K562 (cell line): ENCODE data around the gene EPB41L3. TPM values are rescaled to one million over a fixed set of nuclear protein-coding genes. Genes with fewer than 3 reads are reported as not detected.

Experiments used
- ATAC-seq: fragments of 200-7000 bp; cut with Tn5 transposase; 3 replicates; pipeline ENCODE4 v1.9.1; 2020; ENCODE audit warnings: moderate library complexity
- BruUV-seq: library from RNA; stranded (reverse); fragments of 400-500 nt; replicated peaks from 2 replicates; lab custom pipeline; 2021; lab: Mats Ljungman, UMichigan
- CTCF ChIA-PET: fragments of 300-600 bp; formaldehyde crosslinking; extraction: SDS; loops from one replicate; lab custom pipeline; 2021; ENCODE audit warnings: low intra/inter-chr PET ratio; lab: Yijun Ruan, JAX
- POLR2A ChIA-PET: fragments of 300-600, 350-650 bp; sonication (Branson Sonifier 250); formaldehyde crosslinking; extraction: SDS; loops from one replicate; lab custom pipeline; 2021; ENCODE audit warnings: antibody characterized with exemption, inconsistent platforms; lab: Yijun Ruan, JAX
- DNase-seq, 4 experiments: peaks; one replicate each; pipeline versions ENCODE4 v3.0.0 to v3.0.0-alpha.2; 2011 to 2018; ENCODE audit warnings: low spot score in 3 of 4, mixed read lengths in 3 of 4; ENCODE audit errors: extremely low read depth in 1 of 4
- FAIRE-seq: peaks from 2 replicates; lab custom pipeline; 2011; peaks lifted over from hg19 to GRCh38; lab: Jason Lieb, UNC
- H2AFZ ChIP-seq: 2 replicates; pipeline ENCODE4 v1.6.0; 2011; ENCODE audit warnings: low read depth, low read length, control low read depth, inconsistent platforms
- H3K27ac ChIP-seq: fragments of 200-600 bp; 3 replicates; pipeline ENCODE4 v1.8.0; 2011; ENCODE audit warnings: low read depth, mild to moderate bottlenecking, control low read depth, inconsistent platforms, low read length, moderate library complexity, mixed read lengths; ENCODE audit errors: extremely low read depth
- H3K27me3 ChIP-seq, 2 experiments: fragments of 300-600 bp in 1 of 2; 2 replicates in 1 of 2; 3 replicates in 1 of 2; pipeline versions ENCODE4 v1.6.0 to v1.8.0; 2011; ENCODE audit warnings: inconsistent platforms in 2 of 2, low read length in 2 of 2, mild to moderate bottlenecking in 1 of 2, mixed read lengths in 1 of 2, moderate library complexity in 1 of 2; ENCODE audit not compliant: control insufficient read depth in 2 of 2, insufficient read depth in 2 of 2
- H3K36me3 ChIP-seq: fragments of 300-600 bp; 3 replicates; pipeline ENCODE4 v1.8.0; 2011; ENCODE audit warnings: mild to moderate bottlenecking, low read length, inconsistent platforms; ENCODE audit not compliant: control insufficient read depth, insufficient read depth
- H3K4me1 ChIP-seq, 2 experiments: fragments of 200-600 bp in 1 of 2; replicated peaks in 1 of 2; 2 replicates in 1 of 2; 3 replicates in 1 of 2; pipeline versions ENCODE4 v1.5.1 to v1.8.0; 2011; ENCODE audit warnings: inconsistent platforms in 2 of 2, low read length in 2 of 2, mild to moderate bottlenecking in 1 of 2, mixed read lengths in 1 of 2, moderate library complexity in 1 of 2; ENCODE audit not compliant: control insufficient read depth in 2 of 2, insufficient read depth in 2 of 2
- H3K4me2 ChIP-seq: 2 replicates; pipeline ENCODE4 v1.6.1; 2011; ENCODE audit warnings: low read length, control low read depth, inconsistent platforms, mixed read lengths; ENCODE audit not compliant: insufficient read depth
- H3K4me3 ChIP-seq: fragments of 200-600 bp; sonication (generic), shearing (Covaris generic); 2 replicates; pipeline ENCODE4 v1.5.1; 2016; ENCODE audit warnings: control low read depth, inconsistent platforms
- H3K79me2 ChIP-seq: fragments of 200-600 bp; 3 replicates; pipeline ENCODE4 v1.8.0; 2011; ENCODE audit warnings: low read length, inconsistent platforms; ENCODE audit not compliant: control insufficient read depth, insufficient read depth
- H3K9ac ChIP-seq, 2 experiments: 2 replicates each; pipeline versions ENCODE4 v1.6.0 to v1.6.1; 2011; ENCODE audit warnings: low read depth in 2 of 2, low read length in 2 of 2, control low read depth in 1 of 2, inconsistent platforms in 1 of 2, mild to moderate bottlenecking in 1 of 2, mixed read lengths in 1 of 2; ENCODE audit not compliant: insufficient read depth in 1 of 2
- H3K9me1 ChIP-seq: one replicate; pipeline ENCODE4 v1.6.0; 2011; ENCODE audit warnings: inconsistent platforms, mild to moderate bottlenecking, low read length, moderate library complexity; ENCODE audit not compliant: control insufficient read depth, insufficient read depth
- H3K9me3 ChIP-seq: replicated peaks from 2 replicates; pipeline ENCODE4 v1.5.1; 2011; ENCODE audit warnings: low read depth, low read length, inconsistent platforms; ENCODE audit not compliant: control insufficient read depth, insufficient read depth
- H4K20me1 ChIP-seq: replicated peaks from 2 replicates; pipeline ENCODE4 v1.6.1; 2011; ENCODE audit warnings: low read length, inconsistent platforms, mixed read lengths; ENCODE audit not compliant: control insufficient read depth, insufficient read depth
- AFF4 ChIP-seq: sonication (generic); formaldehyde crosslinking; IDR thresholded peaks from 2 replicates; pipeline ENCODE4 v1.8.0; 2023; ENCODE audit warnings: mild to moderate bottlenecking, missing genetic modification reagents
- BHLHE40 ChIP-seq: IDR thresholded peaks from 2 replicates; pipeline ENCODE4 v1.6.1; 2011; ENCODE audit warnings: low read length, improper control_type of control experiment
- IFI16 ChIP-seq: fragments of 250-450 bp; sonication (Bioruptor Pico); IDR thresholded peaks from 2 replicates; pipeline ENCODE4 v2.1.2; 2022; ENCODE audit warnings: mild to moderate bottlenecking, inconsistent platforms
- MIER1 ChIP-seq: fragments of 450-650 bp; IDR thresholded peaks from 2 replicates; pipeline ENCODE4 v1.6.1; 2016; ENCODE audit warnings: antibody characterized with exemption, mild to moderate bottlenecking, low read depth
- SAFB2 ChIP-seq: fragments of 200-400 bp; formaldehyde crosslinking; IDR thresholded peaks from 2 replicates; pipeline ENCODE4 v1.6.1; 2018; ENCODE audit warnings: borderline replicate concordance, low read length, low read depth, moderate library complexity; ENCODE audit not compliant: severe bottlenecking
- SRSF1 ChIP-seq: fragments of 200-400 bp; formaldehyde crosslinking; IDR thresholded peaks from 2 replicates; pipeline ENCODE4 v1.6.1; 2017; ENCODE audit warnings: mild to moderate bottlenecking, low read depth, low read length, moderate library complexity
- SRSF9 ChIP-seq: fragments of 200-400 bp; formaldehyde crosslinking; IDR thresholded peaks from 2 replicates; pipeline ENCODE4 v1.6.1; 2017; ENCODE audit warnings: low read depth, low read length, borderline replicate concordance
- TBP ChIP-seq: optimal IDR thresholded peaks from 2 replicates; pipeline ENCODE3; 2011; ENCODE audit warnings: low read depth, low read length, improper control_type of control experiment
- TOE1 ChIP-seq, 2 experiments: fragments of 450-650 bp in 1 of 2; sonication (generic) in 1 of 2; formaldehyde crosslinking in 1 of 2; IDR thresholded peaks; 2 replicates each; pipeline versions ENCODE4 v1.7.1 to v1.8.0; 2016 to 2022; ENCODE audit warnings: borderline replicate concordance in 2 of 2, mild to moderate bottlenecking in 2 of 2, antibody characterized with exemption in 1 of 2, inconsistent platforms in 1 of 2, low read depth in 1 of 2, missing genetic modification reagents in 1 of 2, moderate library complexity in 1 of 2
- ZBTB34 ChIP-seq: fragments of 250-450 bp; sonication (Bioruptor Pico); IDR thresholded peaks from 2 replicates; pipeline ENCODE4 v1.8.0; 2021; ENCODE audit warnings: mild to moderate bottlenecking, moderate library complexity
- ZNF133 ChIP-seq: fragments of 250-450 bp; sonication (Bioruptor Pico); IDR thresholded peaks from 2 replicates; pipeline ENCODE4 v1.4.0; 2020; ENCODE audit warnings: mild to moderate bottlenecking
- ZNF253 ChIP-seq: fragments of 250-450 bp; sonication (Bioruptor Pico); conservative IDR thresholded peaks from 2 replicates; pipeline ENCODE4 v1.6.1; 2021; ENCODE audit warnings: mild to moderate bottlenecking
- WGBS: fragments of 100-300 bp; shearing (Covaris generic); methylation state at CpG from one replicate; pipeline ENCODE4 v1.1.6; 2016; ENCODE audit warnings: low coverage, mixed read lengths; ENCODE audit not compliant: insufficient coverage; ENCODE audit errors: missing lambda C conversion rate; 5-methylcytosine and 5-hydroxymethylcytosine counted together
- in situ Hi-C: fragments of 300-500 bp; cut with MboI; formaldehyde crosslinking; loops from 4 replicates; pipeline ENCODE4 v1.15.0; 2018; ENCODE audit warnings: inconsistent platforms, mixed read lengths
- intact Hi-C: fragments of 100-400 bp; cut with micrococcal nuclease; formaldehyde crosslinking; loops from 2 replicates; pipeline ENCODE4 v1.14.2; 2022
- polyA plus RNA-seq, 8 experiments: library from polyadenylated mRNA; depleted of rRNA in 4 of 8; stranded (reverse) in 5 of 8; unstranded in 3 of 8; fragments of >200 nt; fragmentation: Nextera tagmentation in 2 of 8; fragmentation: Illumina TruSeq in 1 of 8; extraction: Ambion mirVana in 2 of 8; extraction: Trizol in 1 of 8; gene quantifications; 2 replicates each; pipeline versions ENCODE4 v1.2.1 to v1.2.3, GENCODE V29; 2011 to 2014; ENCODE audit warnings: inconsistent platforms in 1 of 8, missing spikeins in 1 of 8
- total RNA-seq, 7 experiments: library from RNA; depleted of rRNA in 6 of 7; stranded (reverse); fragments of >200 nt in 6 of 7; fragmentation: Illumina TruSeq in 2 of 7; extraction: Trizol in 2 of 7; gene quantifications; 2 replicates each; pipeline versions ENCODE4 v1.2.1 to v1.2.3, GENCODE V29; 2011 to 2021; ENCODE audit warnings: low replicate concordance in 1 of 7
- TF ChIP-seq, protein P1 (sequence below): fragments of 450-650 bp; conservative IDR thresholded peaks from 2 replicates; pipeline ENCODE4 v1.6.1; 2016; ENCODE audit warnings: missing genetic modification characterization, low read depth, mild to moderate bottlenecking, missing compliant biosample characterization, moderate library complexity

Gene EPB41L3
- total and polyA plus RNA-seq, 9 of the 15 experiments (the other 6 are each of a cell fraction or from before 2014, with no cell fraction given), result 0.44 to 0.49 TPM; not detected in 7

- BruUV-seq, result no TSS peak
- Histone ChIP-seq H3K4me2 (no peak overlapping the region), H2AFZ (no peak overlapping the region), H3K9me3 (no peaks in the 10 kb centered on the region), H3K4me3 (no peak overlapping the region), H3K9ac (no peak overlapping the region), H3K36me3 (no peaks in the 10 kb centered on the region), H4K20me1 (no peaks in the 10 kb centered on the region), H3K4me1 (no peaks in the 10 kb centered on the region), H3K79me2 (no peaks in the 10 kb centered on the region), H3K27ac (no peak overlapping the region), H3K9me1 (no peaks in the 10 kb centered on the region), H3K27me3 (no peaks in the 10 kb centered on the region)
- ATAC-seq, result no peak
- intact Hi-C loops (no loop called here), in situ Hi-C loops (no loop called here)
- ChIA-PET CTCF (no interaction called here), POLR2A (no interaction called here)
- 0% methylated on average over 5 of the region's 5 CpGs for WGBS
- FAIRE-seq, result no peak
- DNase-seq, result no peak
- TF ChIP-seq ZNF253, result no peak
- no peak for TF ChIP-seq AFF4 (CRISPR knock-in tag)
- no peak for TF ChIP-seq ZNF133 (CRISPR knock-in tag)
- TF ChIP-seq, protein P1, sequence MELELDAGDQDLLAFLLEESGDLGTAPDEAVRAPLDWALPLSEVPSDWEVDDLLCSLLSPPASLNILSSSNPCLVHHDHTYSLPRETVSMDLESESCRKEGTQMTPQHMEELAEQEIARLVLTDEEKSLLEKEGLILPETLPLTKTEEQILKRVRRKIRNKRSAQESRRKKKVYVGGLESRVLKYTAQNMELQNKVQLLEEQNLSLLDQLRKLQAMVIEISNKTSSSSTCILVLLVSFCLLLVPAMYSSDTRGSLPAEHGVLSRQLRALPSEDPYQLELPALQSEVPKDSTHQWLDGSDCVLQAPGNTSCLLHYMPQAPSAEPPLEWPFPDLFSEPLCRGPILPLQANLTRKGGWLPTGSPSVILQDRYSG (tag), result no peak
- no peak for TF ChIP-seq TBP
- TF ChIP-seq IFI16, result no peak
- no peak for TF ChIP-seq BHLHE40
- no peak for TF ChIP-seq ZBTB34 (CRISPR knock-in tag)
- no peak for TF ChIP-seq SRSF9
- no peak for TF ChIP-seq MIER1
- no peak for TF ChIP-seq TOE1 (IDR thresholded peaks at IDR 0.05; ENCODE audit: borderline replicate concordance)
- TF ChIP-seq TOE1 (CRISPR knock-in tag; IDR thresholded peaks at IDR 0.05; ENCODE audit: borderline replicate concordance, low read depth), result no peak
- TF ChIP-seq SAFB2, result no peak
- no peak for TF ChIP-seq SRSF1
Measured at GRCh38 chr18:5463390-5463789, 80.4 kb downstream of the EPB41L3 start.
